ENCODE results near the gene CA10. TPM values are rescaled to one million over a fixed set of nuclear protein-coding genes. Genes with fewer than 3 reads are reported as not detected.

Gene CA10
- polyA plus RNA-seq, 3 donors from 2014 or later: not detected

- no peaks in the 10 kb centered on the region for H3K36me3 Mint-ChIP-seq
- no peaks in the 10 kb centered on the region for H3K4me1 Mint-ChIP-seq
- H3K27ac Mint-ChIP-seq: no peak overlapping the region
These were observed 134.1 kb downstream of the CA10 start for GRCh38 chr17:52024300-52024870.

GRCh38 chr17:52011064-52011463 lies 147.4 kb downstream of the CA10 start:
- H3K4me1 Mint-ChIP-seq: no peaks in the 10 kb centered on the region

More at GRCh38 chr17:52024300-52024870, 134.1 kb downstream of the CA10 start:
- Mint-ChIP-seq H3K4me3 (no peak overlapping the region), H3K9me3 (peaks cover 0 to 11% (median 7%) of the 10 kb centered on the region in 6 donors), H3K27me3 (ENCODE audit: low read depth in 3 of 3) (peaks cover 0 to 6% (median 1%) of the 10 kb centered on the region in 3 donors)
- no peak for DNase-seq

GRCh38 chr17:51999654-52000053 lies 158.9 kb downstream of the CA10 start:
- H3K4me3 Mint-ChIP-seq: no peak overlapping the region
- H3K27me3 Mint-ChIP-seq (ENCODE audit: low read depth in 3 of 3): peaks cover 0 to 3% (median 0%) of the 10 kb centered on the region in 3 donors
- DNase-seq: no peak
- H3K36me3 Mint-ChIP-seq: no peaks in the 10 kb centered on the region
- no peak overlapping the region for H3K27ac Mint-ChIP-seq
- peaks cover 0 to 7% (median under 1%) of the 10 kb centered on the region in 6 donors for H3K9me3 Mint-ChIP-seq
- H3K4me1 Mint-ChIP-seq: no peaks in the 10 kb centered on the region

More at GRCh38 chr17:52011064-52011463, 147.4 kb downstream of the CA10 start:
- Mint-ChIP-seq H3K36me3 (no peaks in the 10 kb centered on the region), H3K4me3 (no peak overlapping the region), H3K9me3 (peaks cover 0 to 3% (median 0%) of the 10 kb centered on the region in 6 donors), H3K27ac (no peak overlapping the region), H3K27me3 (ENCODE audit: low read depth in 3 of 3) (peaks cover 0 to 1% (median 0%) of the 10 kb centered on the region in 3 donors)
- no peak for DNase-seq

- no peaks in the 10 kb centered on the region for H3K4me1 Mint-ChIP-seq
- DNase-seq: no peak
- no peak overlapping the region for H3K27ac Mint-ChIP-seq
- no peak overlapping the region for H3K4me3 Mint-ChIP-seq
- H3K27me3 Mint-ChIP-seq (ENCODE audit: low read depth in 3 of 3): no peaks in the 10 kb centered on the region
- H3K36me3 Mint-ChIP-seq: no peaks in the 10 kb centered on the region
- peaks cover 0 to 7% (median under 1%) of the 10 kb centered on the region in 6 donors for H3K9me3 Mint-ChIP-seq
These were observed 160.8 kb downstream of the CA10 start for GRCh38 chr17:51997723-51998122.

GRCh38 chr17:51995797-51996403 lies 162.6 kb downstream of the CA10 start:
- no peak overlapping the region for H3K27ac Mint-ChIP-seq
- H3K4me3 Mint-ChIP-seq: no peak overlapping the region

GRCh38 chr17:51992864-51993416 lies 165.6 kb downstream of the CA10 start:
- H3K4me1 Mint-ChIP-seq: no peaks in the 10 kb centered on the region
- peaks cover 0 to 2% (median 0%) of the 10 kb centered on the region in 3 donors for H3K27me3 Mint-ChIP-seq (ENCODE audit: low read depth in 3 of 3)
- H3K9me3 Mint-ChIP-seq: peaks cover 0 to 7% (median 3%) of the 10 kb centered on the region in 6 donors
- no peak overlapping the region for H3K4me3 Mint-ChIP-seq
- no peaks in the 10 kb centered on the region for H3K36me3 Mint-ChIP-seq
- DNase-seq: no peak
- H3K27ac Mint-ChIP-seq: no peak overlapping the region

More at GRCh38 chr17:51995797-51996403, 162.6 kb downstream of the CA10 start:
- no peak for DNase-seq
- no peaks in the 10 kb centered on the region for H3K4me1 Mint-ChIP-seq
- no peaks in the 10 kb centered on the region for H3K27me3 Mint-ChIP-seq (ENCODE audit: low read depth in 3 of 3)
- no peaks in the 10 kb centered on the region for H3K36me3 Mint-ChIP-seq
- H3K9me3 Mint-ChIP-seq: peaks cover 0 to 7% (median 3%) of the 10 kb centered on the region in 6 donors

GRCh38 chr17:51971121-51971520 lies 187.4 kb downstream of the CA10 start:
- no peaks in the 10 kb centered on the region for H3K36me3 Mint-ChIP-seq
- peaks cover 0 to 3% (median under 1%) of the 10 kb centered on the region in 6 donors for H3K9me3 Mint-ChIP-seq
- no peak overlapping the region for H3K27ac Mint-ChIP-seq
- no peak for DNase-seq
- no peak overlapping the region for H3K4me3 Mint-ChIP-seq
- peaks cover 0 to 3% (median 2%) of the 10 kb centered on the region in 3 donors for H3K27me3 Mint-ChIP-seq (ENCODE audit: low read depth in 3 of 3)
- H3K4me1 Mint-ChIP-seq: no peaks in the 10 kb centered on the region

GRCh38 chr17:51961689-51962088 lies 196.8 kb downstream of the CA10 start:
- Mint-ChIP-seq H3K36me3 (peaks cover 0 to 3% (median 0%) of the 10 kb centered on the region in 3 donors), H3K4me3 (no peak overlapping the region), H3K4me1 (no peaks in the 10 kb centered on the region), H3K27me3 (ENCODE audit: low read depth in 3 of 3) (peaks cover 0 to 4% (median 0%) of the 10 kb centered on the region in 3 donors), H3K27ac (no peak overlapping the region), H3K9me3 (peaks cover 13 to 46% (median 26%) of the 10 kb centered on the region in 6 donors)
- DNase-seq: no peak

GRCh38 chr17:51957786-51958185 lies 200.7 kb downstream of the CA10 start:
- Mint-ChIP-seq H3K36me3 (peaks cover 0 to 3% (median 0%) of the 10 kb centered on the region in 3 donors), H3K27ac (no peak overlapping the region), H3K4me1 (no peaks in the 10 kb centered on the region), H3K27me3 (ENCODE audit: low read depth in 3 of 3) (peaks cover 0 to 2% (median 0%) of the 10 kb centered on the region in 3 donors), H3K4me3 (no peak overlapping the region), H3K9me3 (peaks cover 3 to 26% (median 15%) of the 10 kb centered on the region in 6 donors)
- no peak for DNase-seq

- DNase-seq: no peak
- Mint-ChIP-seq H3K9me3 (peaks cover 0 to 15% (median under 1%) of the 10 kb centered on the region in 6 donors), H3K36me3 (no peaks in the 10 kb centered on the region), H3K4me1 (no peaks in the 10 kb centered on the region), H3K27me3 (ENCODE audit: low read depth in 3 of 3) (peaks cover 0 to 2% (median 1%) of the 10 kb centered on the region in 3 donors), H3K4me3 (no peak overlapping the region), H3K27ac (no peak overlapping the region)
These were observed 203.3 kb downstream of the CA10 start for GRCh38 chr17:51955245-51955644.

GRCh38 chr17:51954232-51954765 lies 204.2 kb downstream of the CA10 start:
- Mint-ChIP-seq H3K27ac (no peak overlapping the region), H3K4me1 (no peaks in the 10 kb centered on the region), H3K36me3 (no peaks in the 10 kb centered on the region), H3K4me3 (no peak overlapping the region), H3K27me3 (ENCODE audit: low read depth in 3 of 3) (peaks cover 0 to 2% (median 1%) of the 10 kb centered on the region in 3 donors), H3K9me3 (peaks cover 0 to 10% (median under 1%) of the 10 kb centered on the region in 6 donors)
- DNase-seq: no peak

GRCh38 chr17:51951741-51952140 lies 206.8 kb downstream of the CA10 start:
- Mint-ChIP-seq H3K27me3 (ENCODE audit: low read depth in 3 of 3) (peaks cover 0 to 5% (median 2%) of the 10 kb centered on the region in 3 donors), H3K36me3 (no peaks in the 10 kb centered on the region), H3K27ac (no peak overlapping the region), H3K4me1 (no peaks in the 10 kb centered on the region), H3K4me3 (no peak overlapping the region), H3K9me3 (peaks cover 0 to 7% (median under 1%) of the 10 kb centered on the region in 6 donors)
- DNase-seq: no peak

GRCh38 chr17:51948128-51948527 lies 210.4 kb downstream of the CA10 start:
- no peak for DNase-seq
- H3K4me3 Mint-ChIP-seq: no peak overlapping the region
- peaks cover 0 to 7% (median under 1%) of the 10 kb centered on the region in 6 donors for H3K9me3 Mint-ChIP-seq
- H3K27ac Mint-ChIP-seq: no peak overlapping the region
- H3K36me3 Mint-ChIP-seq: no peaks in the 10 kb centered on the region
- peaks cover 0 to 5% (median 4%) of the 10 kb centered on the region in 3 donors for H3K27me3 Mint-ChIP-seq (ENCODE audit: low read depth in 3 of 3)
- no peaks in the 10 kb centered on the region for H3K4me1 Mint-ChIP-seq

All from immature natural killer cell (primary cell).